MV-4-11 (cell line): ENCODE results near the gene MRM1.

Experiments
- DNase-seq: peaks from one replicate; lab custom pipeline; 2025; lab: John Stamatoyannopoulos, UW

MRM1 gene

DNA sequence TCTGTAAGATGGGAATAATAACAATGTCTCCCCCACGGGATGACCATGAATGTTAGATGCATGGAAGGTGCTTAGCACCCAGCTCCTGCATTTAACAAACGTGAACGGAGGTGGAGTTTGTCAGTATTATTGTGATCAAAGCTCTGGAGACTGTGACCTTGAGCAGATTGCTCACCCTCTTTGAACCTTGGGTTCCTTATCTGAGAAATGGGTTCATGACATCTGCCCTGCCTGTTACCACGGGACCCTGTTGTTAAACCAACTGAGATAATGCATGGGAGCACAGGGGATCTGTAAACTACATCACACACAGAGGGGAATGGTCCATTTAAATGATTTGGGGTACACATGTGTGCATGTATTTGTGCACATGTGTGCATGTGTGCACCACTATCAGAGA is 29.6 kb downstream of the MRM1 start:
- no peak for DNase-seq

DNA sequence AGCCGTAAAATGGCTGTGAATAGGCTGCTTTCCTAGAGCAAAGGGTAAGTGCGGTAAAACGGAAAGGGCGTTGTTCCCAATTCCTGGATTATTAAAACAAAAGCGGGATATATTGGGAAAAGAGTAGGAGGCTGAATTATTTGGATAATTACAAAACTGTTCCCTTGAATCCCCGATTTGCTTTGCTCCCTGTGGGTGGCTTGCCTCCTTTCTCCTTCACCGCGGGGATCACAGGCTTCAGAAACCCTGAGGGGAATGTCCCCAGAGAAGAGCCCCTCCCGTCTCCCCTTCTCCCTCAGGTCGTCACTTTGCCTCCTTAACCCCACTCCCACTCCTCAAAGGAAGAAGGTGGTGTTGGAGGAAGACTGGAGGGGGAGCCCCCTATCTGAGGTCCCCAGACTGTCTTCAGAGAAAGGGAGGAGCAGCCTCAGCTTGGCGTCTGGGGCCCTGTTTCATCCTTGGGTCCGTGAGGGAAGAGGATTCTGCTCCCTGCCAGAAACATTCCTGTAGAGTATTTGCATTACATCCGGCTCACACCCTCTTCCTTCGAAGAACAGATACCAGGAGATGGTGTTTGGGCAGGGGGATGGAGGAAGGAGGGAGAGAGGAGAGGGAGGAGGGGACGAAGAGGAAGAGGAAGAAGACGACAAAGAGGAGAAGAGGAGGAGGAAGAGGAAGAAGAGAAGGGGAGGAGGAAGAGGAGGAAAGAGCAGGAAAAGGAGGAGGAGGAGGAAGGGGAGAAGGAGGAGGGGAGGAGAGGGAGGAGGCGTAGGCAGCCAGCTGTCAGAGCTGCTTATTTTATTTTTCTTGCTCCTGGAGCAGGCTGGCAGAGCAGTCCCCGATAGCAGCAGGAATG is 31.8 kb downstream of the MRM1 start:
- DNase-seq = no peak

DNA sequence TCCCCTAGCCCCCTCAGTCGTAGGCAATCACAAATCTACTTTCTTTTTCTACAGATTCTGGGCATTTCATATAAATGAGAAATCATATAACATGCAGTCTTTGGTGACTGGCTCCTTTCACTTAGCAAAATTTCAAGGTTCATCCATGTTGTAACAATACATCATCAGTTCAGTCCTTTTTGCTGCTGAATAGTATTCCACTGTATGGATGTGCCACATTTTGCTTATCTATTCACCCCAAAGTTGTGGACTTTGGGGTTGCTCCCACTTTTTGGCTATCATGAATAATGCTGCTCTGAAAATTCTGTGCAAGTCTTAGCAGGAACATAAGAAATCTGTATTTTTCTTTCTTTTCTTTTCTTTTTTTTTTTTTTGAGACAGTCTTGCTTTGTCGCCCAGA is 39.0 kb downstream of the MRM1 start:
- no peak for DNase-seq

DNA sequence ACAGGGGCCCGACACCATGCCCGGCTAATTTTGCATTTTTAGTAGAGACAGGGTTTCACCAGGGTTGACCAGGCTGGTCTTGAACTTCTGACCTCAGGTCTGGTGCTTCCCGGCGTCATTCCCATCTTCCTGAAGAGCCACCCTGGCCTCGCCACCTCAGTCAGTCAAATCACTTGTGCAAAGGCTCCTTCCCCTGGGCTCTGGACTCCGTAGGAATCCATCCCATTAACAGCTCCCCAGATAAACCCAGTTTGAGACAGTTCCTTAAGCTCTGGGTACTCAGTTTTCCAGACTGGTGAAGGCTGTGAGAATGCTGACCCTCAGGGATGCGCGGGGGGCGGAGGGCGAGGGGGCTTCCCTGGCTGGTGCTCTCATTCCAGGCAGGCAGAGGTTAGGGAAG is 39.5 kb downstream of the MRM1 start:
- no peak for DNase-seq

DNA sequence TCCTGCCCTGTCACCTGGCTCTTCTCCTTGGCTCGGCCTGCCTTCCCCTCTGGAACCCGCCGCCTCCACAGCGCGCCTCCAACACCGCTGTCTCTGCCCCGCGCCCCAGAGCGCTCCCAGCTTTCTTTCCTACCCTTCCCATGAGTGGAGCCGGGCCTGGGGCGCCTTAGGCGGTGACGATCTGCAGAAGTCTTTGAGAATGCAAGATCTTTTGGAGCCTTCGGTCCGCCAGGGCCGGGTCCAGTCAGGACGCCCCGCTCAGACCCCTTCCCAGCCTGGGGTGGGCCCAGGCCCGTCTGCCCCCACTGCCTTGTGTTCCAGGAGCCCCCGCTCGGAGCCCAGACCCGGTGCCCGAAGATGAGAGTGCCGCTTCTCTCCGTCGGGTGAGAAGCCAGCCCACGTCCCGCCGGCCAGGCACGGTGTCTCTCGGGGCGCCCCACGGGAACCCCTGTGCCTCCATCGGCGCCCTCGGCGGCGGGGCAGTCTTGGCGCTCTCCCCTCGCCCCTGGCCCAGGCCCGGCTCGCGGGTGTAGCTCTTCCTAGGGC is 40.0 kb downstream of the MRM1 start:
- no peak for DNase-seq

DNA sequence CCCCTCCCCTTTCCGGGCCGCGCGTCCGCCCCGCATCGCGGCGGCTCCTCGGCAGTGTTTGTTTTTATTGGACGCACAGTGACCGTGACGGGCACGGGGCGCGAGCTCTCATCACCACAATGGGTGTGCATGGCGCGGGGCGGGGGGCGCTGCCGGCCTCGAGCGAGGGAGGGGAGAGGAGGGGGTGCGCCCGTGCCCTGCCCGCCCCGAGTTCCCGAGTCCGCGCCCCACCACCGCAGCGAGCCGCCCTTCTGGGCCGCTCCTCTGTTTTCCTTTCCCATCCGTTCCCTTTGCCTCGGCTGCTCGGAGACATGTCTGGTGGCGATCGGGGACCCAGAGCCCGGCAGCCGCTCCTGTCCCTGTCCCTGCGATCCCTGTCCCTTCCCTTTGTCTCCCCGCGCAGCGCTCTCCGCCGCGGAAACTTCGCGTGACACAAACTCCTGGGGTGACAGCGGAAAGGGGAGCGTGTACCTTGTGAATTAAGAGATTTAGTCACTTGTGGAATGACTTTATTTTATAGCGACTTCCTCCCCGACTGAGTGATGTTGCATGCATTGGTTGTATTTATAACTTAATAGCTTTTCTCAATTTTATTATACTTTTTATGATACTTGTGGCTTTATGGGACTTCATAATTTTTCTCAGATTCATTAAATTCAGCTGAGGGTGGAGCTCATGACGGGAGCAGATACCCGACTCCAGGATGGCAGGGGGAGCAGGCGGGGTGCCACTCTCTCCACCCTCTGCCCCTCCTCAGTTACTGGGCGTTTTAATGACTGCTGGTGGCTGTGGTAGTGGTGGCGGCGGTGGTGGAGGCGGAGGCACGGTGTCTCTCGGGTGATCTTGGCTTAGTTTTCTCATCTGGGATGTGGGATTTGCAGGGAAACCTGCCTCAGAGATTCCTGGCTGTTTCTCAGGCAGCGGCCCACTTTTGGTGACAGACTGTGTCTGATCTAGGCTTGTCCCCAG is 40.8 kb downstream of the MRM1 start:
- DNase-seq = no peak

DNA sequence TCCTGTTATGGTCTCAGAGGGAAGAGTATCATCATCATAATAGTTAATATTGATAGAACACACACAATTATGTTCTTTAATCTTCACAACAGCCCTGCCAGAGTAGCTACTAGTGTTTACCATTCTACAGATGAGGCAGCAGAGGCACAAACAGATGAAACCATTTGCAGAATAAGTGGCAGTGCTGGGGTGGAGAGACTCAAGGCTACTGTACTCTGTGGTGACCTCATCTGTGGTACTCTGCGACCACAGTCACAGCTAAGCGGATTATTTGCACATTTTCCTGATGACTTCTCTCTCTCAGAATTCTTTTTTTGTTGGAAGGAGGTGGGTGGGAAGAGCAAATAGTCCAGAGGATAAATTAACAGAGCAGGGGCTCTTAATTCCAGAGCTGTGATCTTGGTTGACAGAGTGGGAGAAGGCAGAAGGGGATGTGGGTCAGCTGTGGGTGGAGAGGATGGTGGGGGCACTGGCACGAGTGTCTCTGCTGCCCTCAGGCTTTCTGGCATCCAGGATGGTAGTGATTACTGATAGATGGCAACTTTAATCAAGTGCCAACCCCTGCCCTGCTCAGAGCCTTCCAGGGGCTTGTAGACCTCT is 41.8 kb downstream of the MRM1 start:
- no peak for DNase-seq

DNA sequence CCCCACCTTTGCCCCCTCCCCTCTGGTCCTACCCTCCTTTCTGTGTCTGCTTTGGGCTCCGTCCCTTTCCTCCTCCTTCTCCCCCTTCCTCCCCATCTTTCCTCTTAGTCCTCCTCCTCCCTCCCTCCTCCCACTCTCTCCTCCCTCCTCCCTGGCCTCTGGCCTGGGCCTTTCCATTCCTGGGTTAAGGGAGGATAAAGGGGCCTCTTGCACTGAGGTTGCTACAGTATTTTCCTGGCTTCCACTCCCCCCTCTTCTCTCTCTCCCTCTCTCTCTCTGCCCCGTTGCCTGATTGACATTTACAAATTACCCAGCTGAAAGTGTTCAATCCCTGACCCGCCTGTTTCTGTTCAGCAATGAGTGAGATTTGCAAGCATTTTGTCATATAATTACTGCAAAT is 44.0 kb downstream of the MRM1 start:
- DNase-seq = no peak

DNA sequence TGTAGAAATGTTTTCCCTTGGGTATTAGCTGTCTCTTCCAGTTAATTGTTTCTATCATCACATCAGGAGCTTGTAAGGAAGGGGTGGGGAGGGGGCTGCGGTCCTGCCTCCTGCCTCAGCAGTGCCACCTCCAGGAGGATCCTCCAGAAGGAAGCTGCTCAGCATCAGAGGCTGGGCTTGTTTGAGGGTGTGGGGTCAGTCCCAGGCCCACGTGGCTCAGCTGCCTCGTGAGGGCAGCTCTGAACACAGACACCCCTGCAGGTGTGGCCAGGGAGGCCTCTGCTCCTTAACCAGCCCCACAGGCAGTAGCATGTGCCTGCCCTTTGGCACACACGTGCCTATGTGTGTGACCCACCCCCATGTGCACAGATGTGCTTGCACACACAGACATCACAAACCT is 46.3 kb downstream of the MRM1 start:
- DNase-seq = no peak

DNA sequence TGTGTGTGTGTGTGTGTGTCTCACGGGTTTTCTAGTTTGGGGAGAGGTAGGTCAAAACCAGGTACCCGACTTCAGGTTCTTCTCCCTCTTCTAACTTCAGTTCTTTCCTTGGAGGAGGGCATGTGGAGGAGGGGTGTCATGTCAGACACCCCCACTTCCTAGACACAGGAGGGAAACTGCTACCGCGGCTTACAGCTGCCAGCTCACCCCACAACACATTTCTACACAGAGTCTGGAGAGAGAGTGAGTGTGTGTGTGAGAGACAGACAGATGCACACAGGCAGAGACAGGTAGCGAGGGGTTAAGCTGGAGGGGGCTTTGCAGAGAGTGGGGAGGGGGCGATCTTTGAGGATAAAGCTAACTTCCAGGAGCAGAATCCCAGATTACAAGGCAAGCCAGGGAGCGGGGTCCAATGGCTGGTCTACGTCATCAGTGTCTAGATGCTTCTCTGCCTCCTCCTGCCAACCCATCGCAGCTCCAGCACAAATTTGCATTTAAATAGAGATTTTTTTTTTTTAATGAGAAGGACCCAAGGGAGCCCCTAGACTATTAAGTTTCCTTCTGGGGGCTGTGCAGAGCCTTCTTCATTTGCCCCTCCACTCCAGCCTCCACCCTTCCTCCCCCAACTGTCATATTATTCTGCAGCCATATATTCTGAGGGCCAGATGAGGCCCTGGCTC is 48.9 kb downstream of the MRM1 start:
- no peak for DNase-seq

DNA sequence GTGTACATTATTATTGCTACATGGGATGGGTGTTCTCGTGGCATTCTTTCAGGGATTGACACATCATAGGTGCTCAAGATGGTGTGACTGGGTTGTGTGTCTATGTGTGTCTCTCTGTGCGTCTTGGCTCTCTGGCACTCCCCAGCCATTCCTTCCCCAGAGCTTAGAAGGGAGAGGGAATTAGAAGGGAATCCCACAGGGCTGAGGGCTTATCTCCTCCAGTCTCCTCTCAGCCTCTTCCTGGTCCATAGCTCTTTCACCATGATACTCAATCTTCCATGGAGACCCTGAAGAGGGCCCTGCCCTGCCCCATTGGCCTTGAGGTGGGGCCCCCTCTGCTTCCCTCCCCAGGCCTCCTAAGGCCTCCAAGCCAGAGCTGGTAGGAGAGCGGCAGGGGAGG is 52.0 kb downstream of the MRM1 start:
- DNase-seq = no peak

DNA sequence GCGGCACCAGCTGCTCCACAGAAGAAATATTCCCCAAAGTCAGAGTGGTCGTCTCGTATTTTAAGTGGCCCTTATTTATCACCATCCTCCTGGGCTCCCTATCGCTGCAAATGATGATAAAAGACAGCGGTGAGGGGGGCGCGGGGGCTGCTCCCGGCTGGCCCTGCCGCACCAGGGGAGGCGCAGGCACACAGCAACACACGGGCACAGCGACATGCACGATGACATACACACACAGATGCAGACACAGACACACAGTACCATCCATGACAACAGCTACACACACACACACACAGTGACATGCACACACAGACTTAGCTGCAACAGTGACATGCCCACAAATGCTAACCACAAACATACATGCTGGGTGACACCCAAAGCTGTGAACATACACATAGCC is 52.5 kb downstream of the MRM1 start:
- DNase-seq = no peak

DNA sequence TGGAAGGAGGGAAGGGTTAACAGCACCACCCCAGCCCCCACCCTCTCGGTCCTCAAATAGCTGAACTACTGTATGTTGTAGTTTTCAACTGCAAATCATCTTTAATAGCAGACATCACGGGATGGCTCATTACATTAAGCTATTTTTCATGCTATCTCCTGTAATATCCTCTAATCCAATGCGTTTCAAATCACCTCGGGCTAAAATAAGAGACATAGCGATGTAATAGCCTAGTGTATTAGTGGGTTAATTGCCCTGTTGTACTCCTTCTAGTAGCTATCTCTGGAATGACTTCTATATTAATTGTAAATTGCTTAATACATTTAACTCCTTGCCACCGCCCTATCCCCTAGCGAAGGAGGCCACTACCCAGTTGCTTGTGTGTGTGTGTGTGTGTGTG is 54.3 kb downstream of the MRM1 start:
- no peak for DNase-seq

DNA sequence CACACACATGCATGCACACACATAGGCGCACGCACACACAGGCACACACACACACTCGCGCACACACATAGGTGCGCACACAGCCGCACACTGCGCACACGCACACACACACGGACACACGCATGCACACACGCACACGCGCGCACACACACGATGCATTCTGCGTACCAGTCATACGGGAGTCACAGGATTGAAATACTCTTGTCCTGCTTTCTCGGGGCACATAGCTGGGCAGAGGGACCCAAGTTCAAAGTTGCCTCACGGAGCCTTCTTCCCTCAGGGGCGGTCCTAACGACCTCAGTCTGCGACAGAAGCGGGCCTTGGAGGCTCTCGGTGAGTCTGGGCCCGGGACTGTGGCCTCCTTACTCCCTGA is 56.0 kb downstream of the MRM1 start:
- no peak for DNase-seq

DNA sequence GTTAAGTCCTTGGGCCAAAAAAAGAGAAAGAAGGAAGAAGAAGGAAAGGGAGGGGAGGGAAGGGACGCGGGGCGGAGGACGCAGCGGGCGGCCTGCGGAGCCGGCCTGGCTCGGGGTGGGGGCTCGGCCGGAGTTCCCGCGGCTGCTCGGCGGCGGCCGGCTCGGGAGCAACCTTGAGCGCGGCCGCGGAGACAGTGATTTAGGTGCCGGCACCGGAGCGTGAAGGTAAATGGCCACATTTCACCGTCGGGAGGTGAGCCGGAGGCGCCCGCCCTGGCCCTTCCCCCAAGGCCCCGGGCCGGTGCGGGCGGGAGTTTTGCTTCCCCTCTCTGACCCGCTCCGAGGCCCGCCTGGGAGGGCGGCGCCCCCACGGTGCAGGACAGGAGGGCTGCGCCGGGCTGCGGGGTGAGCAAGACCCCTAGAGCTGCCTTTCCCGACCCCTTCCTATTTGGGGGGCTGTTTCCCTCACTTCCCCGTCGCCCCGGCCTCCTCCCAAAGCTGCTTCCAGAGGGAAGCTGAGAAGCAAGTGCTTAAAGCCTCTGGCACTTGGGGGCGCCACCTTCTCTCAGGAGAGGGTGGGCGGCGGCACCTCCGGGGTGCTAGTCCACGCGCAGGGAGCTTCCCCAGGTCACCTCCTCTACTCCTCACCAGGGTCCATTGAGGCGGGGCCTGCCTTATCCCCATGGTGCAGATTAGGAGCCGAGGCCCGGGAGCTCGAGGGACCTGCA is 56.5 kb downstream of the MRM1 start:
- no peak for DNase-seq
